ENCODE results near the gene ARID5A. TPM values are rescaled to one million over a fixed set of nuclear protein-coding genes. Genes with fewer than 3 reads are reported as not detected.
A peak's percentile ranks its signal among the peaks of the same experiment; 100 is the strongest.

Gene ARID5A
- total and polyA plus RNA-seq, 9 of the 15 experiments (the other 6 are each of a cell fraction or from before 2014, with no cell fraction given), result 0.14 to 12.5 (median 3.0) TPM

- Histone ChIP-seq H2AFZ (ENCODE audit: low read depth, low read length) (no peak overlapping the region), H3K9ac (ENCODE audit: insufficient read depth in 1 of 2, low read depth in 2 of 2, low read length in 2 of 2) (no peak overlapping the region), H3K36me3 (ENCODE audit: control insufficient read depth, insufficient read depth, low read length) (no peaks in the 10 kb centered on the region), H3K4me3 (no peak overlapping the region), H3K27ac (ENCODE audit: extremely low read depth, low read depth, low read length) (no peak overlapping the region), H3K4me2 (ENCODE audit: insufficient read depth, low read length) (no peak overlapping the region), H3K9me1 (ENCODE audit: control insufficient read depth, insufficient read depth, low read length) (no peaks in the 10 kb centered on the region), H3K79me2 (ENCODE audit: control insufficient read depth, insufficient read depth, low read length) (no peaks in the 10 kb centered on the region), H3K4me1 (replicated peaks in 1 of 2; ENCODE audit: control insufficient read depth in 2 of 2, insufficient read depth in 2 of 2, low read length in 2 of 2) (no peaks in the 10 kb centered on the region), H3K9me3 (replicated peaks; ENCODE audit: control insufficient read depth, insufficient read depth, low read depth, low read length) (no peaks in the 10 kb centered on the region), H3K27me3 (ENCODE audit: control insufficient read depth in 2 of 2, insufficient read depth in 2 of 2, low read length in 2 of 2) (peaks cover under 1 to 2% of the 10 kb centered on the region in 2 experiments; a peak in 1 of 5 replicates), H4K20me1 (replicated peaks; ENCODE audit: control insufficient read depth, insufficient read depth, low read length) (no peaks in the 10 kb centered on the region)
- DNase-seq (ENCODE audit: extremely low read depth in 1 of 4, low spot score in 3 of 4), result no peak
- WGBS (ENCODE audit: insufficient coverage, low coverage, missing lambda C conversion rate), result 16% methylated on average over 3 of the region's 3 CpGs
- ChIA-PET CTCF (ENCODE audit: low intra/inter-chr PET ratio) (interaction anchor here (0.6 kb wide), 1 partner anchor 278 kb away, joined by 7 read pairs; no protein-coding TSS in a partner anchor), POLR2A (interaction anchor here (0.7 kb wide), 1 partner anchor 12 kb away, joined by 3 read pairs; no protein-coding TSS in a partner anchor)
- in situ Hi-C loops (cut with MboI), result loop anchor here (25.0 kb wide), 1 partner anchor 394 kb away; no protein-coding TSS in a partner anchor
- intact Hi-C loops (cut with micrococcal nuclease), result no loop called here
- no TSS peak for BruUV-seq (replicated peaks)
- no peak for ATAC-seq
- TF ChIP-seq DDX20 (tag; IDR thresholded peaks at IDR 0.05; ENCODE audit: low read depth), result no peak
- TF ChIP-seq EGR1 (conservative IDR thresholded peaks at IDR 0.05), result peak; percentile 94
- TF ChIP-seq AFF1 (IDR thresholded peaks at IDR 0.05; ENCODE audit: low read depth in 1 of 2, partially characterized antibody in 2 of 2), result no peak
- TF ChIP-seq KLF6 (CRISPR knock-in tag; IDR thresholded peaks at IDR 0.05; ENCODE audit: borderline replicate concordance), result no peak
- no peak for TF ChIP-seq HNRNPLL (IDR thresholded peaks at IDR 0.05; ENCODE audit: low read depth, low read length, poor library complexity, severe bottlenecking)
- TF ChIP-seq ELK1 (CRISPR knock-in tag; IDR thresholded peaks at IDR 0.05), result no peak
- TF ChIP-seq ZNF384 (IDR thresholded peaks at IDR 0.05; ENCODE audit: low read depth, low read length), result peak; percentile 73
- TF ChIP-seq SAFB2 (IDR thresholded peaks at IDR 0.05; ENCODE audit: borderline replicate concordance, low read depth, low read length, severe bottlenecking), result no peak
- TF ChIP-seq ATF3 (IDR thresholded peaks at IDR 0.05), result no peak
- no peak for TF ChIP-seq ATF3 (CRISPR knock-in tag; conservative IDR thresholded peaks at IDR 0.05)
- FAIRE-seq, result no peak
These were observed 31.5 kb downstream of the ARID5A start for GRCh38 chr2:96568094-96568493.
